Measurements from ENCODE around the gene MYO1E.
"Not testable (repeated sequence)": the region's sequence is repeated elsewhere in the genome, so short reads cannot be mapped to it uniquely, and the experiment has no call there.

The MYO1E gene

GRCh38 chr15:59290295-59291212 is 82.1 kb downstream of the MYO1E start:
- no peak for DNase-seq

GRCh38 chr15:59289574-59289973 is 83.1 kb downstream of the MYO1E start:
- no peak for DNase-seq

- no peak for DNase-seq
Observed at GRCh38 chr15:59283717-59284391, 88.8 kb downstream of the MYO1E start.

- DNase-seq, result no peak
Observed at GRCh38 chr15:59282515-59283337, 89.9 kb downstream of the MYO1E start.

- DNase-seq, result no peak
Observed at GRCh38 chr15:59281699-59282098, 91.0 kb downstream of the MYO1E start.

GRCh38 chr15:59280855-59281254 is 91.8 kb downstream of the MYO1E start:
- DNase-seq, result no peak

- not testable (repeated sequence) for DNase-seq
Observed at GRCh38 chr15:59280292-59280691, 92.4 kb downstream of the MYO1E start.

GRCh38 chr15:59279023-59279422 is 93.6 kb downstream of the MYO1E start:
- no peak for DNase-seq

- DNase-seq, result no peak
Observed at GRCh38 chr15:59278120-59278519, 94.6 kb downstream of the MYO1E start.

- no peak for DNase-seq
Observed at GRCh38 chr15:59276225-59277178, 96.2 kb downstream of the MYO1E start.

GRCh38 chr15:59274126-59274970 is 98.3 kb downstream of the MYO1E start:
- DNase-seq, result peak; percentile 37

GRCh38 chr15:59273234-59273633 is 99.4 kb downstream of the MYO1E start:
- no peak for DNase-seq

- DNase-seq, result no peak
Observed at GRCh38 chr15:59271595-59272201, 101.0 kb downstream of the MYO1E start.

GRCh38 chr15:59268852-59269407 is 103.7 kb downstream of the MYO1E start:
- no peak for DNase-seq

GRCh38 chr15:59268168-59268851 is 104.4 kb downstream of the MYO1E start:
- peak; percentile 44 for DNase-seq

- DNase-seq, result no peak
Observed at GRCh38 chr15:59266028-59266427, 106.6 kb downstream of the MYO1E start.

GRCh38 chr15:59262316-59262715 is 110.4 kb downstream of the MYO1E start:
- no peak for DNase-seq

- DNase-seq, result no peak
Observed at GRCh38 chr15:59260090-59260489, 112.6 kb downstream of the MYO1E start.

GRCh38 chr15:59259137-59259943 is 113.3 kb downstream of the MYO1E start:
- DNase-seq, result no peak

Measured in activated CD4-positive, alpha-beta T cell treated with anti-CD3 and anti-CD28 coated beads, Interleukin-10, Interleukin-2, amounts not matched to agents 100 ng/mL and 50 ng/mL, durations not matched to agents 16 hours and 8 hours (primary cell).